ENCODE measurements around the gene FMN1.

FMN1 gene

GRCh38 chr15:33201491-33202231, 7.1 kb upstream of the FMN1 start:
- peak; percentile 10 to 16 for DNase-seq (ENCODE audit: low read depth in 2 of 2)

- DNase-seq (ENCODE audit: low read depth in 2 of 2), result no peak
Observed at GRCh38 chr15:33200903-33201302, 6.4 kb upstream of the FMN1 start.

GRCh38 chr15:33200444-33200843, 5.9 kb upstream of the FMN1 start:
- DNase-seq (ENCODE audit: low read depth in 2 of 2), result no peak

- DNase-seq (ENCODE audit: low read depth in 2 of 2), result no peak
Observed at GRCh38 chr15:33198541-33198940, 4.0 kb upstream of the FMN1 start.

GRCh38 chr15:33197636-33198035, 3.1 kb upstream of the FMN1 start:
- no peak for DNase-seq (ENCODE audit: low read depth in 2 of 2)

- no peak for DNase-seq (ENCODE audit: low read depth in 2 of 2)
Observed at GRCh38 chr15:33194237-33194636, 277 bp downstream of the FMN1 start.

- no peak for DNase-seq (ENCODE audit: low read depth in 2 of 2)
Observed at GRCh38 chr15:33191591-33191990, 2.9 kb downstream of the FMN1 start.

- DNase-seq (ENCODE audit: low read depth in 2 of 2), result no peak
Observed at GRCh38 chr15:33190539-33190938, 4.0 kb downstream of the FMN1 start.

GRCh38 chr15:33188641-33189257, 5.8 kb downstream of the FMN1 start:
- DNase-seq (ENCODE audit: low read depth in 2 of 2), result no peak

- DNase-seq (ENCODE audit: low read depth in 2 of 2), result no peak
Observed at GRCh38 chr15:33188159-33188558, 6.4 kb downstream of the FMN1 start.

GRCh38 chr15:33183334-33183733, 11.2 kb downstream of the FMN1 start:
- no peak for DNase-seq (ENCODE audit: low read depth in 2 of 2)

GRCh38 chr15:33182926-33183325, 11.6 kb downstream of the FMN1 start:
- no peak for DNase-seq (ENCODE audit: low read depth in 2 of 2)

GRCh38 chr15:33182278-33182905, 12.1 kb downstream of the FMN1 start:
- no peak for DNase-seq (ENCODE audit: low read depth in 2 of 2)

- no peak for DNase-seq (ENCODE audit: low read depth in 2 of 2)
Observed at GRCh38 chr15:33179874-33180273, 14.6 kb downstream of the FMN1 start.

- no peak for DNase-seq (ENCODE audit: low read depth in 2 of 2)
Observed at GRCh38 chr15:33171202-33171601, 23.3 kb downstream of the FMN1 start.

- no peak for DNase-seq (ENCODE audit: low read depth in 2 of 2)
Observed at GRCh38 chr15:33169625-33170024, 24.9 kb downstream of the FMN1 start.

- no peak for DNase-seq (ENCODE audit: low read depth in 2 of 2)
Observed at GRCh38 chr15:33168444-33168843, 26.1 kb downstream of the FMN1 start.

GRCh38 chr15:33163816-33164215, 30.7 kb downstream of the FMN1 start:
- no peak for DNase-seq (ENCODE audit: low read depth in 2 of 2)

- no peak for DNase-seq (ENCODE audit: low read depth in 2 of 2)
Observed at GRCh38 chr15:33161209-33161608, 33.3 kb downstream of the FMN1 start.

- no peak for DNase-seq (ENCODE audit: low read depth in 2 of 2)
Observed at GRCh38 chr15:33160581-33161165, 33.8 kb downstream of the FMN1 start.

GRCh38 chr15:33159726-33160453, 34.6 kb downstream of the FMN1 start:
- DNase-seq (ENCODE audit: low read depth in 2 of 2), result no peak

- no peak for DNase-seq (ENCODE audit: low read depth in 2 of 2)
Observed at GRCh38 chr15:33158366-33158765, 36.1 kb downstream of the FMN1 start.

Measured in stimulated activated CD4-positive, alpha-beta T cell treated with anti-CD3 and anti-CD28 coated beads, Interleukin-1b, Interleukin-23, amount 100 ng/mL, for 1 hour (primary cell).